D341Med (cell line): ENCODE data around the gene PRPH2.
A peak's percentile ranks its signal among the peaks of the same experiment; 100 is the strongest.
"Not testable (repeated sequence)": the region's sequence is repeated elsewhere in the genome, so short reads cannot be mapped to it uniquely, and the experiment has no call there.

Experiments
- DNase-seq: peaks from one replicate; pipeline ENCODE4 v3.0.0; 2012; ENCODE audit warnings: low spot score

The PRPH2 gene

GRCh38 chr6:42698217-42698616 is 24.2 kb downstream of the PRPH2 start:
- DNase-seq: no peak

DNA sequence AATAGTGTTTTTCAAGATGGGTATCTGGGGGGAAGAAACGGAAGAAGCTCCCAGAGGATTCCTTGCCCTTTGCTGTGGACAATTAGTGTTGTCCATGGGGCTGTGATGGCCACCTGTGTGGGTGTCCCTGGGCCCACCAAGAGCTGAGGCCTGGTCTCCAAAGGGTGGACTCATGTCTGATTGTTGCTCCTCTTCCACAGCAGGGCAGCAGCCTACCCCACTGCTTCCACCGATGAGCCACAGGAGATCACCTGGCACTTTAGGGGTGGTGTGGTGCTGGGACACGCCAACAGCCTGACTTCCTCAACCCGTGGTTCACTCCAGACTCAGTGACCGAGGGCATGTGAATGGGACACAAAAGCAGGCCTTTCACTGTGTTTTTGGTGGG is 25.1 kb downstream of the PRPH2 start:
- no peak for DNase-seq

GRCh38 chr6:42696526-42697267 is 25.7 kb downstream of the PRPH2 start:
- no peak for DNase-seq

DNA sequence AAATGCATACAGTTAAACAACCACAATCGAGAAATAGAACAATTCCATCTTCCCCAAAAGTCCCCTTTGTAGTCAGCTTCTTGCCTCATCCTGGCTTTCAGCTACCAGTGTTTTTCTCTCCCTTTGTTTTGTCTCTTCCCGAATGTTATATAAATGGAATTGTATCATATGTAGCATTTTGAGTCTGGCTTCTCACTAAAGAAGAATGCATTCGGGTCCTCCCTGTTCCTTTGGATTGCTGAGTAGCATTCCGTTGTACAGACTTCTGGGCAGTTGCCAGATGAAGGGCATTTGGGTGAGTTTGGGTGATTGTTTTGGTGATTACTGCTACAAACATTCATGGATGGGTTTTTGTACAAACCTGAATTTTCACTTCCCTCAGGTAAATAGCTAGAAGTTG is 27.8 kb downstream of the PRPH2 start:
- no peak for DNase-seq

- DNase-seq: no peak
Observed at GRCh38 chr6:42693725-42694323, 28.6 kb downstream of the PRPH2 start.

- DNase-seq: no peak
Observed at GRCh38 chr6:42692137-42692911, 30.1 kb downstream of the PRPH2 start.

DNA sequence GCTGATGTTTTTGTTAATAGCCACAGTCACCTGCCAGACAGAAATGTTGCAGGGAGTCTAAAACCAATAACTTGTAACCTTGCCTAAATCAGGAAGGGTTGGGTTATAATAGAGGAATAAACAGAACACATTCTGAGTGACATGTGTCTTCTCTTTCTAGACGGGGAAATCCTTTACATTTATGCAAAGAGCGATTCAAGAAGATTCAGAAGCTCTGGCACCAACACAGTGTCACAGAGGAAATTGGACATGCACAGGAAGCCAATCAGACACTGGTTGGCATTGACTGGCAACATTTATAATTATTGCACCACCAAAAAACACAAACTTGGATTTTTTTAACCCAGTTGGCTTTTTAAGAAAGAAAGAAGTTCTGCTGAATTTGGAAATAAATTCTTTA is 31.5 kb downstream of the PRPH2 start:
- DNase-seq: no peak

DNA sequence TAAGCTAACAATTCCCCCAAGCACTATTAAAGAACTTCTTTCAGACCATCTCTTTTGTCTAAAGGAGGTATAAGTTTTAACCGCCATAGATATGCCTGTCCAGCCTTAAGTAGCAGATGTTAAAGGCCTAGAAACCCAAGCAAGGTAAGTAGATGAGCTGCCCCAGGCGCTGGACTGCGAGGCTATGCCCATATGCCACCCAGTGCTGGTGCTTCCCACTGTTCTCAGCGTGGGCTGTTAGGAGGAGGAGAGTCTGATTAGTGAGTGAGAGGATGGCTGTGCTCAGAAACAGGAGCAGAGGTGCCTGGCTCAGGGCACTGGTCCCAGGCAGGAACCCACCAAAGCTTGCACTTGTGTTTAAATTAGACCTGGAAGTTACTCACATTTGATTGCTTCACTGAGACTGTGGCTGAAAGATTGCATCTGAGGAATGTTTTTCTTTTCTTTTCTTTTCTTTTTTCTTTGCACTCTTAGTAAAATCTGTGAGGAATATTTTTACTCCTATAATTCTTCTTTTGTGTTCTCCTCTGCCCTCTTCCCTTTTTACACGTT is 32.2 kb downstream of the PRPH2 start:
- no peak for DNase-seq

GRCh38 chr6:42689371-42689770 is 33.0 kb downstream of the PRPH2 start:
- no peak for DNase-seq

DNA sequence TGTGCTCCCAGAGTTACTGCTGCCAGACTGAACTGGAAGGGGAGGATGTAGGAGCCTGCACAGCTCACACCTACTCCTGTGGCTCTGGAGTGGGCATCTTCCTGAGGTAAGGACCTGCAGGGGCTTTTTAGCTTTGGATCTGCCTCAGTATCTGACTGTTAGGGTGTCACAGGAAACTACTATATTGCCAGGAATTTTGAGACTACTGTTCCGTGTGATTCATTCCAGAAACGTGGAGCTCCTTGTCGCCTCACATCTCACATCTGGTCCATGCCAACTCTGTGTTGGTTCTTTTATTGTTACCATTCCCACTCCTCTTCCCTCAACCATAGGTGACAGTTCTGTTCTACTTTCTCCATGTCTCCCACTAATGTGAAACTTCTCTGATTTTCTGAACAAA is 34.1 kb downstream of the PRPH2 start:
- no peak for DNase-seq

DNA sequence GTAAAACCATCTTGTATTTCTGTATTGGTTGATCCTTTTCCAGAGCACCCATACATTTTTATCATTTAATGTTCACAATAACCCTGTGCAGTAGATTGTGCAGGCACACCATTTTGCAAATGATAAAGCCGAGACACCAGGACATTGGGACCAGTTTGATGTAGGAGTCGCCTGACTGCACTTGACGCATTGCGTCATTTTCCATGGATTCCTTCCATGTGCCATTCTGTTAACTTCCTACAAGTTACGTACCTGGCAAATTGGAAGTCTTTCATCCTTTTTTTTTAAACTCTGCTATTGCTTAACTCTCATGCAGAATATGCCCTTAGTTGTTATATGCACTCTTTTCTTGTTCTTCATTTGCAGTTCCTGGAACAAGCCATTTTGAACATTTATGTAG is 43.0 kb downstream of the PRPH2 start:
- no peak for DNase-seq

DNA sequence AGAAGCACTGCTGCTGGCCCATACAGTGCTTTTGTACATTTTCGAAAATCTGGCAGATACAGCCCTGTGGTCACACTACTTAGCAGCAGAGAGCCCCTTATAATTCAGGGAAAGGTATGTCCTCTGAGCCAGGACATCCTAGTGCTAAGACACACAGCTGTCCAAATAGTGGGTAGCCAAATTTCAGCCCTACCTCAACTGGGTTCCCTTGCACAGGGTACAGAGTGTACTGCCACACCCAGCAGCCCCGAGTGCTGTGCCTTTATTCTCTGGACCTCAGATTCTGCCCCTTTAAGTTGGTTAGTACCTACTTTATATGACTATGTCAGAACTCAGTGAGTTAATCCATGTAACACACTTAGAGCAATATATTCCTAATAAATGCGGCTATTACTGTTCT is 47.6 kb downstream of the PRPH2 start:
- DNase-seq: no peak

DNA sequence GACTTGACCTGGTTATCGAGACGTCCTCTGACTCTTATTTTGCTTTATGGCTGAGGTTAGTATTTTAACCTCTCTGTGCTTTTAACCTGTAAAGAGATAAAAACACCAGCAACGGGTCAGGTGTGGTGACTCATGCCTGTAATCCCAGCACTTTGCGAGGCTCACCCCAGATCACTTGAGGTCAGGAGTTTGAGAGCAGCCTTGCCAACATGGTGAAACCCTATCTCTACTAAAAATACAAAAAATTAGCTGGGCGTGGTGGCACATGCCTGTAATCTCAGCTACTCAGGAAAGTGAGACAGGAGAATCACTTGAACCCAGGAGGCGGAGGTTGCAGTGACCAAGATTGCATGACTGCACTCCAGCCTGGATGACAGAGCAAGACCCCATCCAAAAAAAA is 48.0 kb downstream of the PRPH2 start:
- not testable (repeated sequence) for DNase-seq

GRCh38 chr6:42664718-42665117 is 57.7 kb downstream of the PRPH2 start:
- no peak for DNase-seq

- DNase-seq: peak; percentile 76
Observed at GRCh38 chr6:42661540-42662153, 60.8 kb downstream of the PRPH2 start.

- DNase-seq: no peak
Observed at GRCh38 chr6:42659806-42660205, 62.6 kb downstream of the PRPH2 start.

DNA sequence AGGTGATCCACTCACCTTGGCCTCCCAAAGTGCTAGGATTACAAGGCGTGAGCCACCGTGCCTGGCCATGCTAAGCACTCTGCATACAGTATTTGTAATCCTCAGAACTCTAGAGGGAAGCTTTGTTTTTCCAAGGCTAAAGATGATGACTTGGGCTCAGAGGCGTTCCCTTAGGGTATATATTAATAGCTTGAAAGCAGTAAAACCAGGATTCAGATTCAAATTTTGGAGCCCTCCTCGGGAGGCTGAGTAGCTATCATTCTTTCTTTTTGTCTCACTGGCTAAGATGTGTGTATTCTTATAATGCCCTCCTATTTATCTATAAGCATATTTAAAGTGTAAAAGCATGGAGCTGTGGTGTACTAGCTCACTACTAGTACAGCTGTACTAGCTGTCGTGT is 68.5 kb downstream of the PRPH2 start:
- no peak for DNase-seq

DNA sequence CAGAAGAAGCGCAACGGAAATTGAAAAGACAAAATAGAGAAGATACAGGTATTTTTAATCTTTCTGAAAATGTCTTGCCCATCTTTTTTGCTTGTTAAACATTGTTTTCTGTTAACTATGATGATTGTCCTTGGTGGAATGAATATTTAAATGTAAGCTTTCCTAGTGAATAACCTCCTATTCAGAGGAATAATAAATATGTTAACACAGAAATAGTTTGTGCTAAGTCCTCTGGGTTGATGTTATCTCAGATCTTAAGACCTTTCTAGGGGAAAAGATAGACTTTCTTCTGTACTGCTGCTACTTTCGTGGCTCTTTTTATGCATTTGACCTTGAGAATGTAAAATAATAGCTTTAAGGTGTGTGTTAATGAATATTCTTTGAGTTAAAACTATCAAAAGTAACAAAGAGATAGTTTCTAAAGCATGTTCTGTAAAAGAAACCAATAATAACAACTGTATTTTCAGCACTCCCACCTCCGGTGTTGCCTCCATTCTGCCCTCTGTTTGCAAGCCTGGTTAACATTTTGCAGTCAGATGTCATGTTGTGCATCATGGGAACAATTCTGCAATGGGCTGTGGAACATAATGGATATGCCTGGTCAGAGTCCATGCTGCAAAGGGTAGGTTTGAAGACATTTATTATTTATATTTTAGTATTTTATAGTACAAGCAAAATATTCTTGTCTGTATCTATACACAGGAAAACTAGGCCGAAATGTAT is 70.2 kb downstream of the PRPH2 start:
- no peak for DNase-seq
